IMR-90 (cell line): ENCODE data around the gene RPL15. TPM values are rescaled to one million over a fixed set of nuclear protein-coding genes. Genes with fewer than 3 reads are reported as not detected.

Experiments used
- ATAC-seq: fragments of 200-7000 bp; cut with Tn5 transposase; 2 replicates; pipeline ENCODE4 v1.9.1; 2020; ENCODE audit warnings: low read depth, mild to moderate bottlenecking, moderate library complexity
- BruUV-seq: library from RNA; stranded (reverse); fragments of 400-500 nt; replicated peaks from 2 replicates; lab custom pipeline; 2021; lab: Mats Ljungman, UMichigan
- CTCF ChIA-PET: fragments of 300-600 bp; formaldehyde crosslinking; extraction: SDS; loops from one replicate; lab custom pipeline; 2021; ENCODE audit warnings: antibody characterized with exemption; lab: Yijun Ruan, JAX
- POLR2A ChIA-PET: fragments of 300-600 bp; sonication (Branson Sonifier 250); formaldehyde crosslinking; loops from one replicate; lab custom pipeline; 2022; ENCODE audit warnings: antibody characterized with exemption; ENCODE audit not compliant: unreplicated experiment; lab: Charles Lee
- DNase-seq: peaks from one replicate; pipeline ENCODE4 v3.0.0; 2013
- H2AFZ ChIP-seq: replicated peaks from 2 replicates; pipeline ENCODE3; 2013; ENCODE audit warnings: low read length, mild to moderate bottlenecking; ENCODE audit not compliant: poor library complexity
- H2AK5ac ChIP-seq: 2 replicates; pipeline ENCODE4 v1.6.1; 2013; ENCODE audit warnings: low read depth, low read length, inconsistent platforms
- H2AK9ac ChIP-seq: replicated peaks from 2 replicates; pipeline ENCODE3; 2013; ENCODE audit warnings: mild to moderate bottlenecking, low read depth, low read length, moderate library complexity; ENCODE audit not compliant: poor library complexity
- H2BK120ac ChIP-seq: 2 replicates; pipeline ENCODE4 v1.6.1; 2013; ENCODE audit warnings: low read depth, low read length, inconsistent platforms
- H2BK15ac ChIP-seq: 3 replicates; pipeline ENCODE4 v1.6.1; 2013; ENCODE audit warnings: low read depth, low read length, inconsistent platforms
- H2BK20ac ChIP-seq: 2 replicates; pipeline ENCODE4 v1.6.1; 2013; ENCODE audit warnings: low read depth, mild to moderate bottlenecking, inconsistent platforms, low read length, moderate library complexity
- H2BK5ac ChIP-seq: 2 replicates; pipeline ENCODE4 v1.6.1; 2013; ENCODE audit warnings: mild to moderate bottlenecking, low read depth, low read length, inconsistent platforms; ENCODE audit not compliant: poor library complexity, severe bottlenecking
- H3K14ac ChIP-seq: replicated peaks from 2 replicates; pipeline ENCODE4 v1.6.1; 2013; ENCODE audit warnings: low read depth, low read length, inconsistent platforms
- H3K18ac ChIP-seq: 2 replicates; pipeline ENCODE4 v1.6.1; 2013; ENCODE audit warnings: low read depth, low read length, control low read depth
- H3K23ac ChIP-seq: 2 replicates; pipeline ENCODE4 v1.6.1; 2013; ENCODE audit warnings: low read depth, low read length, inconsistent platforms
- H3K27ac ChIP-seq: 2 replicates; pipeline ENCODE4 v1.5.1; 2013; ENCODE audit warnings: mild to moderate bottlenecking, control low read depth, low read length; ENCODE audit not compliant: insufficient read depth
- H3K27me3 ChIP-seq: 2 replicates; pipeline ENCODE4 v1.6.1; 2013; ENCODE audit warnings: low read length; ENCODE audit not compliant: control insufficient read depth, insufficient read depth
- H3K36me3 ChIP-seq: 2 replicates; pipeline ENCODE4 v1.6.1; 2013; ENCODE audit warnings: low read length, mixed read lengths; ENCODE audit not compliant: control insufficient read depth, insufficient read depth
- H3K4ac ChIP-seq: 2 replicates; pipeline ENCODE4 v1.6.1; 2013; ENCODE audit warnings: low read depth, low read length, inconsistent platforms
- H3K4me1 ChIP-seq: 2 replicates; pipeline ENCODE4 v1.6.1; 2013; ENCODE audit warnings: low read length, mixed read lengths; ENCODE audit not compliant: control insufficient read depth, insufficient read depth
- H3K4me2 ChIP-seq: 2 replicates; pipeline ENCODE4 v1.6.1; 2013; ENCODE audit warnings: low read depth, mild to moderate bottlenecking, control low read depth, low read length, moderate library complexity
- H3K4me3 ChIP-seq: 2 replicates; pipeline ENCODE4 v1.5.1; 2013; ENCODE audit warnings: low read depth, mild to moderate bottlenecking, control low read depth, low read length, moderate library complexity; ENCODE audit not compliant: insufficient read depth
- H3K56ac ChIP-seq: 2 replicates; pipeline ENCODE4 v1.6.1; 2013; ENCODE audit warnings: low read length, inconsistent platforms; ENCODE audit not compliant: insufficient read depth; ENCODE audit errors: extremely low read depth
- H3K79me1 ChIP-seq, 2 experiments: 2 replicates each; pipeline ENCODE4 v1.6.1; 2013; ENCODE audit warnings: low read length in 2 of 2, inconsistent platforms in 1 of 2, low read depth in 1 of 2
- H3K9ac ChIP-seq: 2 replicates; pipeline ENCODE4 v1.6.1; 2013; ENCODE audit warnings: low read depth, low read length, control low read depth
- H3K9me1 ChIP-seq: 2 replicates; pipeline ENCODE4 v1.6.1; 2013; ENCODE audit warnings: low read length, inconsistent platforms; ENCODE audit not compliant: insufficient read depth
- H3K9me3 ChIP-seq: 2 replicates; pipeline ENCODE4 v1.6.1; 2013; ENCODE audit warnings: low read length; ENCODE audit not compliant: control insufficient read depth, insufficient read depth
- H4K20me1 ChIP-seq: 2 replicates; pipeline ENCODE4 v1.6.1; 2013; ENCODE audit warnings: low read length, inconsistent platforms; ENCODE audit not compliant: insufficient read depth
- H4K5ac ChIP-seq: 2 replicates; pipeline ENCODE4 v1.6.1; 2013; ENCODE audit warnings: mild to moderate bottlenecking, low read depth, low read length, control low read depth
- H4K8ac ChIP-seq, 2 experiments: 2 replicates each; pipeline ENCODE4 v1.6.1; 2013; ENCODE audit warnings: low read depth in 2 of 2, low read length in 2 of 2, control low read depth in 1 of 2, inconsistent platforms in 1 of 2
- H4K91ac ChIP-seq: 2 replicates; pipeline ENCODE4 v1.6.1; 2013; ENCODE audit warnings: low read depth, low read length, inconsistent platforms; ENCODE audit not compliant: insufficient read depth
- BHLHE40 ChIP-seq: fragments of 150-350 bp; IDR thresholded peaks from 2 replicates; pipeline ENCODE4 v1.6.1; 2016; ENCODE audit warnings: mild to moderate bottlenecking, low read depth, low read length
- POLR2A ChIP-seq: IDR thresholded peaks from 2 replicates; pipeline ENCODE4 v1.6.1; 2012; ENCODE audit warnings: mild to moderate bottlenecking, low read depth, low read length
- WGBS, 2 experiments: methylation state at CpG; one replicate each; pipeline versions ENCODE4 v1.1.5 to v1.1.7; 2013; ENCODE audit warnings: missing lambda C conversion rate in 2 of 2; ENCODE audit not compliant: insufficient read length in 1 of 2; ENCODE audit errors: extremely low coverage in 2 of 2; 5-methylcytosine and 5-hydroxymethylcytosine counted together
- dilution Hi-C: fragments of 300-500 bp; cut with HindIII; formaldehyde crosslinking; loops from one replicate; pipeline ENCODE4 v1.14.3; 2018; ENCODE audit warnings: low sequenced_read_pairs; ENCODE audit not compliant: unreplicated experiment
- in situ Hi-C: fragments of 300-500 bp; cut with MboI; formaldehyde crosslinking; loops from 3 replicates; pipeline ENCODE4 v1.14.3; 2019; ENCODE audit warnings: low sequenced_read_pairs, inconsistent platforms, mixed read lengths
- intact Hi-C: fragments of 100-400 bp; cut with micrococcal nuclease; formaldehyde crosslinking; loops from 2 replicates; pipeline ENCODE4 v1.10.0; 2022
- polyA plus RNA-seq, 3 experiments: library from polyadenylated mRNA; depleted of rRNA; stranded (reverse); fragments of >200 nt; gene quantifications; 2 replicates each; pipeline ENCODE4 v1.2.3, GENCODE V29; 2012; ENCODE audit warnings: low replicate concordance in 1 of 3
- total RNA-seq: library from RNA; depleted of rRNA; stranded (reverse); fragments of >200 nt; gene quantifications from 2 replicates; pipeline ENCODE4 v1.2.3, GENCODE V29; 2012

The RPL15 gene
- total and polyA plus RNA-seq, 2 of the 4 experiments (the other 2 are of a cell fraction): 1,419 to 4,701 TPM

DNA sequence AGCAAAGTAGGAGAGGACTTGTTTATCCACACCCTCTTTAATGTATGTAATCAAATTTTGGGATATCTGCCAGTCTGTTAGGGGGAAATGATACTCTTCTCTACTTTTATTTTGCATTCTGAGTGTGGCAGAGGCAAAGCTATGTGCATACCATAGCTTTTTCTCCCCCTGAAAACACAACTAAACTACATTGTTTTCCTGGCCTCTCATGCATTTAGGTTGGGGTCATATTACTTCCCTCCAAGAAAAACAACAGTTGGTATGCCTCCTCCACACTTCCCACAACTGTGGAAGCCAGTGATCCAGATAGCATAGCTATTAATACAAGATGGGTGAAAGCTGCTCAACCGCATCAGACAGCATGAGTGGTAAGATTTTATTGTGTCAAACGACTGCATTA lies 6.9 kb downstream of the RPL15 start:
- in situ Hi-C loops: no loop called here
- no peak overlapping the region for H3K56ac ChIP-seq
- H2AK9ac ChIP-seq: no peak overlapping the region
- peaks cover 23% of the 10 kb centered on the region for H4K20me1 ChIP-seq
- peaks cover 3 to 18% of the 10 kb centered on the region in 2 experiments for H3K79me1 ChIP-seq
- peak; percentile 83 for DNase-seq
- H3K18ac ChIP-seq: no peak overlapping the region
- H2BK15ac ChIP-seq: no peak overlapping the region
- POLR2A ChIA-PET: interaction anchor here (1.0 kb wide), 1 partner anchor 22 kb away, joined by 5 read pairs; no protein-coding TSS in a partner anchor
- H2AFZ ChIP-seq: no peak overlapping the region
- no peak overlapping the region for H2BK20ac ChIP-seq
- WGBS, 2 experiments: no CpG with 5 or more reads among the region's 2 CpGs
- no peak overlapping the region for H3K4ac ChIP-seq
- no peak overlapping the region for H2AK5ac ChIP-seq
- no peak overlapping the region for H3K9ac ChIP-seq
- no TSS peak for BruUV-seq
- CTCF ChIA-PET: interaction anchor here (0.6 kb wide), 1 partner anchor 176 kb away, joined by 3 read pairs; no protein-coding TSS in a partner anchor
- H2BK120ac ChIP-seq: no peak overlapping the region
- peaks cover 8% of the 10 kb centered on the region for H3K36me3 ChIP-seq
- H2BK5ac ChIP-seq: no peak overlapping the region
- peaks cover 2% of the 10 kb centered on the region; the same call in 1 of the 2 replicates for H3K4me1 ChIP-seq
- intact Hi-C loops: no loop called here
- H3K23ac ChIP-seq: no peak overlapping the region
- peaks cover 4% of the 10 kb centered on the region; the same call in 1 of the 2 replicates for H3K9me1 ChIP-seq
- H4K8ac ChIP-seq: no peak overlapping the region
- no peak overlapping the region for H4K5ac ChIP-seq
- no peak overlapping the region for H3K4me2 ChIP-seq
- H3K27ac ChIP-seq: no peak overlapping the region
- H3K4me3 ChIP-seq: no peak overlapping the region
- ATAC-seq: peak; percentile 75
- dilution Hi-C loops: no loop called here
- H4K91ac ChIP-seq: no peak overlapping the region
- no peaks in the 10 kb centered on the region for H3K27me3 ChIP-seq
- TF ChIP-seq BHLHE40 (peak; percentile 28; the same call in 1 of the 2 replicates), POLR2A (no peak)
- no peak overlapping the region for H3K14ac ChIP-seq
- no peaks in the 10 kb centered on the region for H3K9me3 ChIP-seq
